ENCODE measurements around the gene SACM1L. TPM values are rescaled to one million over a fixed set of nuclear protein-coding genes. Genes with fewer than 3 reads are reported as not detected.

SACM1L gene
- total and polyA plus RNA-seq, 2 of the 13 experiments (the other 11 are each of a cell fraction or from before 2014, with no cell fraction given): 15.1 to 27.8 TPM

GRCh38 chr3:45688882-45689786 is at the start of gene SACM1L (continued):
- TF ChIP-seq ZNF33A (CRISPR knock-in tag; IDR thresholded peaks at IDR 0.05; ENCODE audit: borderline replicate concordance): 0 out of 2 replicates have a peak, but pooled peaks have one; percentile 9
- no peak for TF ChIP-seq ZNF430 (CRISPR knock-in tag; IDR thresholded peaks at IDR 0.05)
- peak; percentile 100 for TF ChIP-seq LCORL (IDR thresholded peaks at IDR 0.05)
- TF ChIP-seq LCORL (CRISPR knock-in tag; IDR thresholded peaks at IDR 0.05): peak; percentile 81
- TF ChIP-seq EHMT2 (IDR thresholded peaks at IDR 0.05; ENCODE audit: borderline replicate concordance, low read depth, low read length): no peak
- TF ChIP-seq ZC3H13 (CRISPR knock-in tag; IDR thresholded peaks at IDR 0.05): peak; percentile 12
- TF ChIP-seq ZNF652 (CRISPR knock-in tag; IDR thresholded peaks at IDR 0.05; ENCODE audit: borderline replicate concordance, low read depth): no peak
- TF ChIP-seq U2AF1 (optimal IDR thresholded peaks at IDR 0.05; ENCODE audit: low read depth, low read length): no peak
- peak; percentile 88 for TF ChIP-seq GABPB1 (CRISPR knock-in tag; IDR thresholded peaks at IDR 0.05)
- TF ChIP-seq ZNF644 (CRISPR knock-in tag; IDR thresholded peaks at IDR 0.05; ENCODE audit: low read depth): 0 out of 2 replicates have a peak, but pooled peaks have one; percentile 10
- no peak for TF ChIP-seq FOXP1 (IDR thresholded peaks at IDR 0.05)
- TF ChIP-seq FOXP1 (CRISPR knock-in tag; IDR thresholded peaks at IDR 0.05): no peak
- peak; percentile 86 for TF ChIP-seq ZNF639 (CRISPR knock-in tag; conservative IDR thresholded peaks at IDR 0.05)
- no peak for TF ChIP-seq IRF1 (CRISPR knock-in tag; IDR thresholded peaks at IDR 0.05; ENCODE audit: low read depth)
- TF ChIP-seq ZNF274 (CRISPR knock-in tag; IDR thresholded peaks at IDR 0.05): peak; percentile 57; the same call in 1 of the 2 replicates
- no peak for TF ChIP-seq KDM6A (CRISPR knock-in tag; IDR thresholded peaks at IDR 0.05; ENCODE audit: low read depth)
- TF ChIP-seq GZF1 (CRISPR knock-in tag; IDR thresholded peaks at IDR 0.05): no peak; the same call in 1 of the 2 replicates
- TF ChIP-seq ZNF776 (CRISPR knock-in tag; IDR thresholded peaks at IDR 0.05): peak; percentile 72
- no peak; the same call in 1 of the 2 replicates for TF ChIP-seq ZSCAN20 (CRISPR knock-in tag; IDR thresholded peaks at IDR 0.05; ENCODE audit: borderline replicate concordance)
- TF ChIP-seq ZNF468 (CRISPR knock-in tag; IDR thresholded peaks at IDR 0.05): no peak
- TF ChIP-seq TEAD2 (CRISPR knock-in tag; IDR thresholded peaks at IDR 0.05): no peak
- TF ChIP-seq SPEN (CRISPR knock-in tag; IDR thresholded peaks at IDR 0.05; ENCODE audit: low read depth): peak; percentile 93
- TF ChIP-seq YEATS2 (CRISPR knock-in tag; IDR thresholded peaks at IDR 0.05; ENCODE audit: borderline replicate concordance): peak; percentile 94
- no peak for TF ChIP-seq KAT2B (IDR thresholded peaks at IDR 0.05; ENCODE audit: borderline replicate concordance, low read depth, low read length)
- TF ChIP-seq AFF4 (CRISPR knock-in tag; IDR thresholded peaks at IDR 0.05): no peak
- TF ChIP-seq ZBTB7A (CRISPR knock-in tag; IDR thresholded peaks at IDR 0.05): no peak; the same call in 1 of the 2 replicates
- 0 out of 2 replicates have a peak, but pooled peaks have one; percentile 75 for TF ChIP-seq NFATC3 (CRISPR knock-in tag; IDR thresholded peaks at IDR 0.05)
